ENCODE data around the gene NLRP9.
"Not testable (repeated sequence)": the region's sequence is repeated elsewhere in the genome, so short reads cannot be mapped to it uniquely, and the experiment has no call there.

The NLRP9 gene

DNA sequence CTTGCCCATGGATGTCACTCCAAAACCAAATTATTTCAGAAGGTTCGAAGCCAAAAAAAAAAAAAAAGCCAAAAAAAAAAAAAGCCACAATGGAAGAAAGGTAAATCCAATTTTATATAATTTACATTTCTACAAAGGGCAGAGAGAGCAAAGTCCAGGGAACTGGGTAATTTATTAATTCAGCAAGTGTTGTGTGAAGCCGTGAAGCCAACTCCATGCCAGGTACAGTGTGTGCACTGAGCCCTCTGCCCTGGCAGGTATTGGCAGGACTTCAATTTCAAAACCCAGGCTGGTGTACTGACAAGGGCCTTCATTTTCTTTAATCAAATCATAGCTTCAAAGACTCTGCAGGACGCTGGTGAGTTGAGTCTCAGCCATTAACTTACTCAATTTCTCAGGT lies 15.2 kb upstream of the NLRP9 start:
- in situ Hi-C loops (cut with HindIII; ENCODE audit: low sequenced_read_pairs): no loop called here
- TF ChIP-seq, protein P1, sequence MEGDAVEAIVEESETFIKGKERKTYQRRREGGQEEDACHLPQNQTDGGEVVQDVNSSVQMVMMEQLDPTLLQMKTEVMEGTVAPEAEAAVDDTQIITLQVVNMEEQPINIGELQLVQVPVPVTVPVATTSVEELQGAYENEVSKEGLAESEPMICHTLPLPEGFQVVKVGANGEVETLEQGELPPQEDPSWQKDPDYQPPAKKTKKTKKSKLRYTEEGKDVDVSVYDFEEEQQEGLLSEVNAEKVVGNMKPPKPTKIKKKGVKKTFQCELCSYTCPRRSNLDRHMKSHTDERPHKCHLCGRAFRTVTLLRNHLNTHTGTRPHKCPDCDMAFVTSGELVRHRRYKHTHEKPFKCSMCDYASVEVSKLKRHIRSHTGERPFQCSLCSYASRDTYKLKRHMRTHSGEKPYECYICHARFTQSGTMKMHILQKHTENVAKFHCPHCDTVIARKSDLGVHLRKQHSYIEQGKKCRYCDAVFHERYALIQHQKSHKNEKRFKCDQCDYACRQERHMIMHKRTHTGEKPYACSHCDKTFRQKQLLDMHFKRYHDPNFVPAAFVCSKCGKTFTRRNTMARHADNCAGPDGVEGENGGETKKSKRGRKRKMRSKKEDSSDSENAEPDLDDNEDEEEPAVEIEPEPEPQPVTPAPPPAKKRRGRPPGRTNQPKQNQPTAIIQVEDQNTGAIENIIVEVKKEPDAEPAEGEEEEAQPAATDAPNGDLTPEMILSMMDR (IDR thresholded peaks at IDR 0.05; ENCODE audit: low read depth, low read length): no peak
- no peak for DNase-seq (ENCODE audit: low read depth, low spot score)
- no peak overlapping the region for H3K4me3 ChIP-seq (ENCODE audit: low read depth, low read length)

DNA sequence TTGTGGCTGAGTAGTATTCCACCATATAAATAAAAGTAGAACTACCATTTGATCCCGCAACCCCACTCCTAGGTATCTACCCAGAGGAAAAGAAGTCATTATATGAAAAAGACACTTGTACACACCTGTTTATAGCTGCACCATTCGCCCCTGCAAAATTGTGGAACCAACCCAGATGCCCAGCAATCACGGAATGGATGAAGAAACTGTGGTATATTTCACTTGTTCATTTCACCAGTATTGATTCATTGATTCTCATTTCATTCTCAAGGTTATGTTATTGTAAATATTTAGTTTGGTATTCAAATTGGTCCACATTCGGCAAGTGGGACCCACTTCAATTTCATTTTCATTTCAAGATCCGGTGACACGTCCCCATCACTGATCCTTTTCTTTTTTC lies 12.5 kb upstream of the NLRP9 start:
- H3K4me3 ChIP-seq (ENCODE audit: low read depth, low read length): no peak overlapping the region
- in situ Hi-C loops (cut with HindIII; ENCODE audit: low sequenced_read_pairs): no loop called here
- no peak for DNase-seq (ENCODE audit: low read depth, low spot score)
- TF ChIP-seq, protein P1 (IDR thresholded peaks at IDR 0.05; ENCODE audit: low read depth, low read length): no peak

DNA sequence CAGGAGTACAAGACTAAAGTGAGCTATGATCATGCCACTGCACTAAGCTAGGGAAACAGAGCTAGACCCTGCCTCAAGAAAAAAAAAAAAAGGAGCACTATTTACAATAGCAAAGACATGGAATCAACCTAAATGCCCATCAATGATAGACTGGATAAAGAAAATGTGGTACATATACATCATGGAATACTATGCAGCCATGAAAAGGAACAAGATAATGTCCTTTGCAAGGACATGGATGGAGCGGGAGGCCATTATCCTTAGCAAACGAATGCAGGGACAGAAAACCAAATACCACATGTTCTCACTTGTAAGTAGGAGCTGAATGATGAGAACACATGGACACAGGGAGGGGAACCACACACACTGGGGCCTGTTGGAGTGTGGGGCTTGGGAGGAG lies 7.8 kb downstream of the NLRP9 start:
- H3K4me3 ChIP-seq (ENCODE audit: low read depth, low read length); in situ Hi-C loops (cut with HindIII; ENCODE audit: low sequenced_read_pairs); DNase-seq (ENCODE audit: low read depth, low spot score): not testable (repeated sequence)

DNA sequence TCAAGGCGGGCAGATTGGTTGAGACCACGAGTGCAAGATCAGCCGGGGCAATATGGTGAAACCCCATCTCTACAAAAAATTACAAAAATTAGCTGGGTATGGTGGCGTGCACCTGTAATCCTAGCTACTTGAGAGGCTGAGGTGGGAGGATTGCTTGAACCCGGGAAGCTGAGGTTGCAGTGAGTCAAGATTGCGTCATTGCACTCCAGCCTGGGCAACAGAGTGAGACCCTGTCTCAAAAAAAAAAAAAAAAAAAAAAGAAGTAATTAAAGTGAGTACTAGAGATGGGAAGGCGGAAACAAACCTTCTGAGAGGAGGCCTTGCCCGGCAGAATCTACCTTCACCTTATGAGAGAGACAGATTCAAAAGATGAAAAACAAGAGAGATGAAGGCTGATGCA lies 14.7 kb downstream of the NLRP9 start:
- in situ Hi-C loops (cut with HindIII; ENCODE audit: low sequenced_read_pairs): no loop called here
- no peak overlapping the region for H3K4me3 ChIP-seq (ENCODE audit: low read depth, low read length)
- TF ChIP-seq, protein P1 (IDR thresholded peaks at IDR 0.05; ENCODE audit: low read depth, low read length): no peak
- no peak for DNase-seq (ENCODE audit: low read depth, low spot score)

DNA sequence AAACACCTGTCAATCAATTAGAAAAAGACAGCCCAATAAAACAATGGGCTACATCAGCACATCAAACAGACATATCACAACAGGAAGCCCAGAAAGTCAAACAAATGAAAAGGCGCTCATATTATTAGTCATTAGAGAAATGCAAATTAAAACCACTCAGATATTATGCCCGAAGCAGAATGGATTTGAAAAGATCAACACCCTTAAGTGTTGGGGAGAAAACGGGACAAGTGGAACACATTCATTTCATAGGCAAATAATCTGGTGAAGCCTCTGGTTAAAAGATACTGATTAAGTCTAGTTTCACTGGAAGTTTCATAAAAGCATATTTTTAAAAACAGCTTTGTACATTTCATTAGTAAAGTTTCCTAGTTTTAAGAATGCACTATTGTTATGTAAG lies 17.4 kb downstream of the NLRP9 start:
- in situ Hi-C loops (cut with HindIII; ENCODE audit: low sequenced_read_pairs): no loop called here
- no peak for DNase-seq (ENCODE audit: low read depth, low spot score)
- TF ChIP-seq, protein P1 (IDR thresholded peaks at IDR 0.05; ENCODE audit: low read depth, low read length): no peak
- H3K4me3 ChIP-seq (ENCODE audit: low read depth, low read length): no peak overlapping the region

DNA sequence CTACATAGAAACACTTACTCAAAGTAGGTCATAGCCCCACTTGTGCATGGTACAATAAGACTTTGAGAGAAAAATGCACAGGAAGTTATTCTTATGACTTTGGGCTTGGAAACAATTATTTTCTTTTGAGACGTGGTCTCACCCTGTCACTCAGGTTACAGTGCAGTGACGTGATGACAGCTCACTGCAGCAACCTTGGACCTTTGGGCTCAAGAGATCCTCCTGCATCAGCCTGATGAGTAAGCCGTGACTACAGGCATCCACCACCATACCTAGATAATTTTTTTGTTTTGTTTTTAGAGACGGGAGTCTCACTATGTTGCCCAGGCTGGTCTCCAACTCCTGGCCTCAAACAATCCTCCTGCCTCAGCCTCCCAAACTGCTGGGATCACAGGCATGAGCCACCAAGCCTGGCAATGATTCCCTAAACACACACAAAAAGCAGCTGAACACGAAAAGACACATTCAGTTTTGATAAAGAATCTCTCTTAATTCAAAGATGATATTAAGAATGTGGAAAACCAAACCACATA lies 17.9 kb downstream of the NLRP9 start:
- DNase-seq (ENCODE audit: low read depth, low spot score): no peak
- TF ChIP-seq, protein P1 (IDR thresholded peaks at IDR 0.05; ENCODE audit: low read depth, low read length): no peak
- in situ Hi-C loops (cut with HindIII; ENCODE audit: low sequenced_read_pairs): no loop called here
- H3K4me3 ChIP-seq (ENCODE audit: low read depth, low read length): no peak overlapping the region

DNA sequence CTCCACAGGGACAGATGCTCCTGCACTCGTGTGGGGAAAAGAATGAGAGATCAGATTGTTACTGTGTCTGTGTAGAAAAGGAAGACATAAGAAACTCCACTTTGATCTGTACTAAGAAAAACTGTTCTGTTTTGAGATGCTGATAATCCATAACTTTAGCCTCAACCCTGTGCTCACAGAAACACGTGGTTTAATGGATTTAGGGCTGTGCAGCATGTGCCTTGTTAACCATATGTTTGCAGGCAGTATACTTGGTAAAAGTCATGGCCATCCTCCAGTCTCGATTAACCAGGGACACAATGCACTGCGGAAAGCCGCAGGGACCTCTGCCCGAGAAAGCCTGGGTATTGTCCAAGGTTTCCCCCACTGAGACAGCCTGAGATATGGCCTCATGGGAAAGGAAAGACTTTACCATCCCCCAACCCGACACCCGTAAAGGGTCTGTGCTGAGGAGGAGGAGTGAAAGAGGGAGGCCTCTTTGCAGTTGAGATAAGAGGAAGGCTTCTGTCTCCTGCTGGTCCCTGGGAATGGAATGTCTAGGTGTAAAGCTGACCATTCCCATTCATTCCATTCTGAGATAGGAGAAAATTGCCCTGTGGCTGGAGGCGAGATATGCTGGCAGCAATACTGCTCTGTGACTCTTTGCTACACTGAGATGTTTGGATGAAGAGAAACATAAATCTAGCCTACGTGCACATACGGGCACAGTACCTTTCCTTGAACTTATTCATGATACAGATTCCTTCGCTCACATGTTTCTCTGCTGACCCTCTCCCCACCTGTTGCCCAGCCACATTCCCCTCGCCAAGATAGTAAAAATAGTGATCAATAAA lies 20.1 kb downstream of the NLRP9 start:
- in situ Hi-C loops (cut with HindIII; ENCODE audit: low sequenced_read_pairs); DNase-seq (ENCODE audit: low read depth, low spot score); H3K4me3 ChIP-seq (ENCODE audit: low read depth, low read length): not testable (repeated sequence)
